ENCODE data around the gene C1orf167. TPM values are rescaled to one million over a fixed set of nuclear protein-coding genes. Genes with fewer than 3 reads are reported as not detected.

C1orf167 gene
- total RNA-seq, 1 experiment from 2014 or later = 0.39 TPM

DNA sequence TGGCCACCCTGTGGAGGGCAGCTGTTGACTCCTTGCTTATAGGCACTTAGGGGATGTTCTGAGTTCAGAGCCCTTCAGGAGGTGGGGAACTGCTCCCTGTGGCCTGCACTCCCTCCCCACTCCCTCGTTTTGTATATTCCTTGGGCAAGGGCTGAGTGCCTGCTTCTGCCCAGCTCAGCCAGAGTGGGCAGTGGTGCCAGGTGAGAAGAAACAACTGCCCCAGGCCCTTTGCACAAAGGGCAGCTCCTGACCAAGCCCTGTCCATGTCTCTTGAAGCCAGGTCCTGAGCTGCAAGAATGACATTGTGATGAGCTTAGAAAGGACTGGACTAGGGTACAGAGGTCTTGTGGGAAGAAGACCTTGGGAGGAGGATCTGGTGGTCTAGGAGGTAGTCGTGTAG lies 23.9 kb upstream of the C1orf167 start:
- no peaks in the 10 kb centered on the region for H3K9me3 ChIP-seq (ENCODE audit: control insufficient read depth, low read depth, low read length)
- H3K79me2 ChIP-seq (ENCODE audit: insufficient read depth, low read length) = no peaks in the 10 kb centered on the region
- no peak overlapping the region for H2BK120ac ChIP-seq (ENCODE audit: low read depth, low read length, poor library complexity, severe bottlenecking)
- H3K36me3 Mint-ChIP-seq (ENCODE audit: insufficient read depth in 1 of 3, low read depth in 3 of 3) = peaks cover 0 to 11% (median 0%) of the 10 kb centered on the region in 3 experiments; a peak in 4 of 7 replicates
- no CpG with 5 or more reads among the region's 2 CpGs for WGBS (ENCODE audit: extremely low coverage, insufficient read length, low lambda C conversion rate)
- no peaks in the 10 kb centered on the region for H3K79me1 ChIP-seq (ENCODE audit: insufficient read depth, low read depth, low read length, poor library complexity, severe bottlenecking)
- no peak overlapping the region for H2BK12ac ChIP-seq (ENCODE audit: insufficient read length, low read depth, low read length)
- no peak overlapping the region for H4K8ac ChIP-seq (replicated peaks; ENCODE audit: insufficient read length, low read depth, low read length)
- no peaks in the 10 kb centered on the region for H4K20me1 ChIP-seq (ENCODE audit: control insufficient read depth, insufficient read depth, insufficient read length)
- H3K23me2 ChIP-seq (ENCODE audit: insufficient read length, low read depth, low read length, poor library complexity, severe bottlenecking) = peaks cover 6% of the 10 kb centered on the region
- H2BK20ac ChIP-seq (ENCODE audit: low read depth, low read length, poor library complexity, severe bottlenecking) = no peak overlapping the region
- peak overlapping the region; percentile 63 for H4K91ac ChIP-seq (ENCODE audit: insufficient read length, low read depth, low read length)
- H2AFZ ChIP-seq (ENCODE audit: low read length) = no peak overlapping the region
- H3K27ac ChIP-seq (ENCODE audit: insufficient read length, low read depth, low read length) = no peak overlapping the region
- H3K56ac ChIP-seq (ENCODE audit: insufficient read length, low read depth, low read length) = peak overlapping the region; percentile 66
- no peaks in the 10 kb centered on the region; a peak in 1 of 5 replicates for H3K9me3 Mint-ChIP-seq
- H3K4me1 ChIP-seq (ENCODE audit: insufficient read depth, low read length) = peaks cover 4% of the 10 kb centered on the region; the same call in 1 of the 2 replicates
- H2BK5ac ChIP-seq (ENCODE audit: insufficient read length, low read length) = no peak overlapping the region
- H2AK5ac ChIP-seq (ENCODE audit: insufficient read length, low read length) = no peak overlapping the region
- no peak overlapping the region for H3K18ac ChIP-seq (ENCODE audit: insufficient read length, low read depth, low read length)
- H3K14ac ChIP-seq (ENCODE audit: insufficient read depth, low read length) = no peak overlapping the region
- H3K27me3 ChIP-seq (ENCODE audit: insufficient read depth, low read length) = no peaks in the 10 kb centered on the region
- H4K5ac ChIP-seq (ENCODE audit: insufficient read length, low read depth, low read length) = no peak overlapping the region
- H3K23ac ChIP-seq (ENCODE audit: insufficient read length, low read depth, low read length) = no peak overlapping the region
- DNase-seq = no peak
- no peaks in the 10 kb centered on the region; the same call in 1 of the 2 replicates for H3K27me3 Mint-ChIP-seq (ENCODE audit: low read depth)
- peak overlapping the region in 1 of 3 experiments; percentile 19; a peak in 3 of 7 replicates for H3K27ac Mint-ChIP-seq
- no peak overlapping the region for H2BK15ac ChIP-seq (ENCODE audit: low read depth, low read length)
- TF ChIP-seq, protein P1, sequence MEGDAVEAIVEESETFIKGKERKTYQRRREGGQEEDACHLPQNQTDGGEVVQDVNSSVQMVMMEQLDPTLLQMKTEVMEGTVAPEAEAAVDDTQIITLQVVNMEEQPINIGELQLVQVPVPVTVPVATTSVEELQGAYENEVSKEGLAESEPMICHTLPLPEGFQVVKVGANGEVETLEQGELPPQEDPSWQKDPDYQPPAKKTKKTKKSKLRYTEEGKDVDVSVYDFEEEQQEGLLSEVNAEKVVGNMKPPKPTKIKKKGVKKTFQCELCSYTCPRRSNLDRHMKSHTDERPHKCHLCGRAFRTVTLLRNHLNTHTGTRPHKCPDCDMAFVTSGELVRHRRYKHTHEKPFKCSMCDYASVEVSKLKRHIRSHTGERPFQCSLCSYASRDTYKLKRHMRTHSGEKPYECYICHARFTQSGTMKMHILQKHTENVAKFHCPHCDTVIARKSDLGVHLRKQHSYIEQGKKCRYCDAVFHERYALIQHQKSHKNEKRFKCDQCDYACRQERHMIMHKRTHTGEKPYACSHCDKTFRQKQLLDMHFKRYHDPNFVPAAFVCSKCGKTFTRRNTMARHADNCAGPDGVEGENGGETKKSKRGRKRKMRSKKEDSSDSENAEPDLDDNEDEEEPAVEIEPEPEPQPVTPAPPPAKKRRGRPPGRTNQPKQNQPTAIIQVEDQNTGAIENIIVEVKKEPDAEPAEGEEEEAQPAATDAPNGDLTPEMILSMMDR (conservative IDR thresholded peaks at IDR 0.05) = no peak
- no peak overlapping the region for H3T11ph ChIP-seq (ENCODE audit: low read length)
- H3K4me3 Mint-ChIP-seq = peak overlapping the region in 1 of 2 experiments; percentile 97; a peak in 2 of 5 replicates
- peaks cover 32 to 37% of the 10 kb centered on the region in 2 experiments for H3K4me1 Mint-ChIP-seq
- no peak overlapping the region for H3K4ac ChIP-seq (ENCODE audit: low read depth, low read length)
- H3K4me2 ChIP-seq (ENCODE audit: insufficient read depth, insufficient read length, low read length) = no peak overlapping the region
- no peak overlapping the region for H3K9ac ChIP-seq (ENCODE audit: extremely low read depth, insufficient read length, low read length)
